Measurements from ENCODE around the gene KCNC3. TPM values are rescaled to one million over a fixed set of nuclear protein-coding genes. Genes with fewer than 3 reads are reported as not detected.

KCNC3 gene
- total and polyA plus RNA-seq, 4 donors, result 0.56 to 1.6 (median 1.1) TPM

DNA sequence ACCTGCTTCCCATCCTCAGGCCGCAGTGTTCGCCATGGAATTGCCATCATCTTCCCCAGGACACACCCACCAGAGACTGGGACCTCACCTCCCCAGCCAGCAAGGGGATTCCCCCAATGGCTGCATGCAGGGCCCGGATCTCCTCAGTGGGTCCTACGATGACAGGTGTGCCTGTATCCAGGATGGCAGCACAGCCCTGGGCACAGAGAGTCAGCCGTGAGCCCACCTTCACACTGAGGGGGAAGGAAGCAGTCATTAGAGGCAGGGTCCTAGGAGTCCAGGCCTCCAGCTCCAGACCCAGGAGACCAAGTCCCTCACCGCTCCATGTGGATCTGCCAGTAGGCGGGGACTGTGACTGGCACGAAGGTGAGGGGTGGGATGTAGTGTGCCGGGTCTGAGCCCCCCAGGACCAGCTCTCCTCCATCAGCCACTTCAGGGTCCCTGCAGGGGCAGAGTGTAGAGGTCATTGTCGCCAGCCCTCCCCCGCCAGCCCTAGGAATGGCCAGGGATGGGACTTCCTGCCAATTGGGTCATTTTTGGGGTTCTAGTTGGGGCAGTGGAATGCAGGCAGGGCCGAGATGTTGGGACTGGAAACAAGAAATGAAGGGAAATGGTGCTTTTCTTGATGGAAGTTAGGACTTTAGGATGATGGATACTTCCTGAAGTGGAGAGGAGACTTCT lies 5.7 kb upstream of the KCNC3 start:
- no peaks in the 10 kb centered on the region for H3K36me3 ChIP-seq (ENCODE audit: control insufficient read depth in 4 of 4, insufficient read depth in 3 of 4, low read depth in 1 of 4, low read length in 3 of 4)
- H3K4me1 ChIP-seq (ENCODE audit: control insufficient read depth in 4 of 4, insufficient read depth in 4 of 4, low read length in 3 of 4), result peaks cover 9 to 37% (median 20%) of the 10 kb centered on the region in 4 donors
- no peak overlapping the region for H3K27ac ChIP-seq (ENCODE audit: low read depth in 1 of 2, low read length in 2 of 2)
- H3K4me3 ChIP-seq (ENCODE audit: low read depth in 1 of 3, low read length in 3 of 3), result no peak overlapping the region
- TF ChIP-seq RAD21 (IDR thresholded peaks at IDR 0.05), result no peak
- no peak for TF ChIP-seq NR2F2 (IDR thresholded peaks at IDR 0.05)
- no peak for TF ChIP-seq JUND (IDR thresholded peaks at IDR 0.05)
- TF ChIP-seq TAF1 (conservative IDR thresholded peaks at IDR 0.05), result no peak
- no peak for TF ChIP-seq FOXA2 (IDR thresholded peaks at IDR 0.05)
- no peak for TF ChIP-seq ZBTB33 (IDR thresholded peaks at IDR 0.05)
- no peak for TF ChIP-seq YY1 (IDR thresholded peaks at IDR 0.05)
- no peak for TF ChIP-seq HNF4A (conservative IDR thresholded peaks at IDR 0.05)
- no peak for TF ChIP-seq EGR1 (IDR thresholded peaks at IDR 0.05; ENCODE audit: low read depth in 2 of 2)
- TF ChIP-seq, protein P1, sequence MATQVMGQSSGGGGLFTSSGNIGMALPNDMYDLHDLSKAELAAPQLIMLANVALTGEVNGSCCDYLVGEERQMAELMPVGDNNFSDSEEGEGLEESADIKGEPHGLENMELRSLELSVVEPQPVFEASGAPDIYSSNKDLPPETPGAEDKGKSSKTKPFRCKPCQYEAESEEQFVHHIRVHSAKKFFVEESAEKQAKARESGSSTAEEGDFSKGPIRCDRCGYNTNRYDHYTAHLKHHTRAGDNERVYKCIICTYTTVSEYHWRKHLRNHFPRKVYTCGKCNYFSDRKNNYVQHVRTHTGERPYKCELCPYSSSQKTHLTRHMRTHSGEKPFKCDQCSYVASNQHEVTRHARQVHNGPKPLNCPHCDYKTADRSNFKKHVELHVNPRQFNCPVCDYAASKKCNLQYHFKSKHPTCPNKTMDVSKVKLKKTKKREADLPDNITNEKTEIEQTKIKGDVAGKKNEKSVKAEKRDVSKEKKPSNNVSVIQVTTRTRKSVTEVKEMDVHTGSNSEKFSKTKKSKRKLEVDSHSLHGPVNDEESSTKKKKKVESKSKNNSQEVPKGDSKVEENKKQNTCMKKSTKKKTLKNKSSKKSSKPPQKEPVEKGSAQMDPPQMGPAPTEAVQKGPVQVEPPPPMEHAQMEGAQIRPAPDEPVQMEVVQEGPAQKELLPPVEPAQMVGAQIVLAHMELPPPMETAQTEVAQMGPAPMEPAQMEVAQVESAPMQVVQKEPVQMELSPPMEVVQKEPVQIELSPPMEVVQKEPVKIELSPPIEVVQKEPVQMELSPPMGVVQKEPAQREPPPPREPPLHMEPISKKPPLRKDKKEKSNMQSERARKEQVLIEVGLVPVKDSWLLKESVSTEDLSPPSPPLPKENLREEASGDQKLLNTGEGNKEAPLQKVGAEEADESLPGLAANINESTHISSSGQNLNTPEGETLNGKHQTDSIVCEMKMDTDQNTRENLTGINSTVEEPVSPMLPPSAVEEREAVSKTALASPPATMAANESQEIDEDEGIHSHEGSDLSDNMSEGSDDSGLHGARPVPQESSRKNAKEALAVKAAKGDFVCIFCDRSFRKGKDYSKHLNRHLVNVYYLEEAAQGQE (IDR thresholded peaks at IDR 0.05), result no peak
- TF ChIP-seq HNF4G (IDR thresholded peaks at IDR 0.05), result no peak
- no peak for TF ChIP-seq CTCF (IDR thresholded peaks at IDR 0.05; ENCODE audit: low read depth, low read length, missing input control)
- TF ChIP-seq GABPA (IDR thresholded peaks at IDR 0.05 in 1 of 2, conservative IDR thresholded peaks at IDR 0.05 in 1 of 2), result no peak
- TF ChIP-seq SP1 (IDR thresholded peaks at IDR 0.05), result no peak
- TF ChIP-seq FOXA1 (IDR thresholded peaks at IDR 0.05), result no peak
- TF ChIP-seq, protein P2, sequence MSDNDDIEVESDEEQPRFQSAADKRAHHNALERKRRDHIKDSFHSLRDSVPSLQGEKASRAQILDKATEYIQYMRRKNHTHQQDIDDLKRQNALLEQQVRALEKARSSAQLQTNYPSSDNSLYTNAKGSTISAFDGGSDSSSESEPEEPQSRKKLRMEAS (IDR thresholded peaks at IDR 0.05), result no peak
- no peak for DNase-seq (ENCODE audit: low spot score)
- no peaks in the 10 kb centered on the region for H3K27me3 ChIP-seq (ENCODE audit: control insufficient read depth in 4 of 4, insufficient read depth in 4 of 4, low read length in 3 of 4)
- H3K9ac ChIP-seq (ENCODE audit: low read depth in 1 of 2, low read length in 2 of 2), result no peak overlapping the region
- no peaks in the 10 kb centered on the region for H3K9me3 ChIP-seq (ENCODE audit: control insufficient read depth in 4 of 4, low read length in 3 of 4)
- WGBS, result 95% methylated on average over 12 of the region's 12 CpGs
